GM21717 (cell line): ENCODE measurements around the gene LRCH3.
A peak's percentile ranks its signal among the peaks of the same experiment; 100 is the strongest.

Source experiments
- ATAC-seq: cut with Tn5 transposase; IDR thresholded peaks from one replicate; pipeline ENCODE4 v1.9.1; 2021; ENCODE audit warnings: mild to moderate bottlenecking, moderate library complexity; ENCODE audit not compliant: unreplicated experiment

Gene LRCH3

DNA sequence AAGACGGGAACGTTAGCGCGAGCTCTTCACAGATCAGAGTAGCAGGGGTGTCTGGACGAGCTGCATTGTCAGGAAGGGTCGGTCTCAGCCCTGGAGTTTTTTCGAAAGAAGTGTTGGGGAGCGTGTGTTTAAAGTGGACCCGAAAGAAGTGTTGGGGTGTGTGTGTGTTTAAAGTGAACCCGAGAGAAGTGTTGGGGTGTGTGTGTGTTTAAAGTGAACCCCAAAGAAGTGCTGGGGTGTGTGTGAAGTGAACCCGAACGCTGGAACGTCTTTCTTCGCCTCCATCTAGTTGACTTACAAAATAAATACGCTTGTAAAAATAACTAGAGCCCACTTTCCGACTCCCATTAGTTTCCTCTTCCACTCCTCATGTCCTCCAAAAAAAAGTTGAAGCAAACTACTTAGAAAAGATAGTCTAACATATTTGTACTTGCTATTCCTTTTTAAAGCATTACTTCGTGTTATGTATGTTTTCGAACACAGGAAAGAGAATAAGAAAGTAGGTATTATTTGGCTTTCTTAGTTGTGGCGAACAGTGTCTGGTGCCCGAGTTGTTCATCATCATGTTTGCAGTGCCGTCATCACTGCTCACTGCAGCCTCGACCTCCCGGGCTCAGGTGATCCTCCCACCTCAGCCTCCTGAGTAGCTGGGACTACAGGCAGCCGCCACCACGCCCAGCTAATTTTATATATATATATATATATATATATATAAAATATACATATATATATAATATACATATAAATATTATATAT is 1.0 kb downstream of the LRCH3 start:
- ATAC-seq: peak; percentile 24

DNA sequence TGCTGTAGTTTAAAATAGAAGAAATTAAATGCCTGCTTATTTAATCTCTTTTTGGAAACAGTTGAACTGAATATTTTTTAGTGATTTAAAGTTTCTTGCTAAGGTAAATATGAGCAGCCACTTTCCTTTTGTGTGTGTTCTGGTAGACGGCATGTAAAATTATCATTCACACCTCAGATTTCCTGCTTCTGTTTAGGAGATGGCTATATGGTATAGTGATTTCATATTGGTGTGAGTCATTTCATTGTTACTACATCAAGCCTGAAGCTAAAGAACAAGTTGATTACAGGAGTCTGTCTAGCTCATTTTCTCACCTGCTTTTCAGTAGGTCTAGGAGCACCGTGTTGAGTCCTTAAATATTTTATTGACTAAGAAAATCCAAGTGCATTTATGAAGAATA is 2.2 kb downstream of the LRCH3 start:
- no peak for ATAC-seq

DNA sequence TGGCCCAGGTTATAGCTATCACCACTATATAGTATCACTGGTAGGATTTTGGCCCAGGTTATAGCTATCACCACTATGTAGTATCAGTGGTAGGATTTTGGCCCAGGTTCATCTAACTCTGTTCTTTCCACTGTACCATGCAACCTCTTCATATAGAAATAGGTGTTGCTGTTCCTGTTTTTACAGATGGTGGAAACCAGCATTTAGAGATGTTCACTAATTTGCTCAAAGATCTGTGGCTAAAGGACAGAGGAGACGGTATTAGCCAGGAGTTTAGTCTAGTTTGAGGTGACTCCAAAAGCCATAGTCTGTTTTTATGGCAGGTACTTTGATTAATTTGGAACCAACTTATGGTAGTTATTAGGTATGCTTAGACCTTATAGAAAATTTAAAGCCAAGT is 3.1 kb downstream of the LRCH3 start:
- ATAC-seq: no peak

DNA sequence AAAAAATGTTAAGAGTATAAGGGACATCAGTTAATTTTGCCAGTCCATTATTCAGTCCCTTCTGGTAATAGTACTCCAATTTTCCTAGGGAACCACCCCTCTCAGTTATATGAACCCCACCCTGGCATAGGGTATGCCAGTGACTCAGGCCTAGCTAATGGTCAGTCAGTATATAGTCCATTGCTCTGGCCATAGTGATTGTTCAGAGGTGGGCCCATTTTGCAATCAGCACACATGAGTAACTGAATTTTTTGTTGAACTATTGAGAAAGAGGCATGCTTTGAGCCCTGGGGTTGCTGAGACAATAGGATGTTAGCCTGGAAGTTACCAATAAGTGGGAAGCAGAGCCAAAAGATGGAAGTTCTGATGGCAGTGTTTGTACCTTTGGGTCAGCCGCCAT is 4.1 kb downstream of the LRCH3 start:
- no peak for ATAC-seq

DNA sequence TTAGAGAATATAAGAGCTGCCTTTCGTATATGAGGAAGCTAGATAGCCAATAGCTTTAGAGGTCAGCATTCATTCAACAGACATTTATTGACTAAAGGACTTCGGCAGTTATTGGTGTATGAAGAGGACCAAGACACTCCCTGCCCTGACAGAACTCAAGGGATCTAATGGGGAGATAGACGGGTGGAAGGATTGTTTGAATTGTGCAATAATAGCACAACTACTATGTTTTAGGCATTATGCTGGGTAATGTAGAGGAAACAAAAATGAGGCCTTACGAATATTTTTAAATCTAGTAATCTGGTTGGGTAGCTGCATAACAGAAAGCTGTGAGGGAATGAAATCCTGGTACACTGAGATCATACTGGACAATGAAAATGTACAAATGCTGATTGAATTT is 5.0 kb downstream of the LRCH3 start:
- no peak for ATAC-seq

DNA sequence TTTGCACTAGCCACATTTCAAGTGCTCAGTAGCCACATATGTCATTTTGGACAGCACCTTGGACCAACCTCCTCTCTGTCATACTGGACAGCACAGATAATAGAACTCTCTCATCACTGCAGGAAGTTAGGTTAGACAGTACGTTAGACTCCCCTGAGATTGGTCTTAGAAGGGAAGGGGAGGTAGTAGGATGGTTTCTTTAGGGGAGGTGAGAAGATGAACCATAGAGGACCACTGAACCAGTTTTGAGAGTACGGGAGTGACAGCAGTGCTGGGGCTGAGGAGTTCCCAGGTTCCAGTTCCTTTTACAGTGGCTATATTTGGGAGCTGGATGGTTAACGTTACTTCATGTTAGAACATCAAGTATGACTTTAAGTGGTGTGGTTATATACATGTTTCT is 7.8 kb downstream of the LRCH3 start:
- ATAC-seq: no peak

DNA sequence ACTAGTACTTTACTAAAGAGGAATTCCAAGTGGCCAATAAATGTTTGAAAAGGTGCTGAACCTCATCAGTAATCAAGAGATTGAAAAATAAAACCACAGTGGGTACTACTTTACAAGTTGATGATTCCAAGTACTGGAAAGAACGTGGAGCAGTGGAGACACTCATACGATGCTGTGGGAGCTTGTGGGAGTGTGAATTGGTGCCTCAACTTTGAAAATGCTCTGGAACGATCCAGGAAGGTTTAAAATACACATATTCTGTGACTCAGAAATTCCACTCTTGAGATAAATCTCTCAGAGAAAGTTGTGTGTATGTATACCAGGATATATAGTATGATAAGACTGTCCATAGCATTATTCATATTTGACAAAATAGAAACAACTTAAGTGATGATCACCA is 9.3 kb downstream of the LRCH3 start:
- no peak for ATAC-seq

DNA sequence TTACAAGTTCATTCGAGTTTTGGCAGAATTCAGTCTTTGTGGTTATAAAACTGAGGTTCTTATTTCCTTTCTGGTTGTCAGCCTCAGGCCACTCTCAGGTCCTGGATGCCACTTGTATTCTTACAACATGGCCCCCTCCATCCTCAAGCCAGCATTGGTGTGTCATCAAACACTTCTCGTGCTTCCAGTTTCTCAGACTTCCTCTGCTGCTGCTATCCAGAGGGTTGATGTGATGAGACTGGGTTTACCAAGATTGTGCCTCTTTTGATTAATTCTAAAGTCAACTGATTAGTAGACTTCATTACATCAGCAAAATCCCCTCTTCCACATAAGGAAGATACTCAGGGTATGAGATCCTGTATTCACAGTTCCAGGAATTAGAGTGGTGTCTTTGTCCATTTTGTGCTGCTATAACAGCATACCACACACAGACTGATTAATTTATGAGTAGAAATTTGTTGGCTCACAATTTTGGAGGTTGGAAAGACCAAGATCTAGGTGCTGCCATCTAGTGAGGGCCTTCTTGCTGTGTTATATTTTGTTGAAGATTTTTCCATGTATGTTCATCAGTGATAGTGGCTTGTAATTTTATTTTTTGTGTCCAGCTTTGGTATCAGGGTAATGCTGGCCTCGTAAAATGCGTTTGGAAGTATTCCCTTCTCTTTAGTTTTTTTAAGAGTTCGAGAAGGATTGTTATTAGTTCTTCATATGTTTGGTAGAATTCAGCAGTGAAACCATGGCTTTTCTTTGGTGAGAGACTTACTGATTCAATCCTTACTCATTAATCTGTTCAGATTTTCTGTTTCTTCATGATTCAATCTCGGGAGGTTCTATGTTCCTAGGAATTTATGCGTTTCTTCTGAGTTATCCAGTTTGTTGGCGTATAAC is 11.1 kb downstream of the LRCH3 start:
- ATAC-seq: no peak

DNA sequence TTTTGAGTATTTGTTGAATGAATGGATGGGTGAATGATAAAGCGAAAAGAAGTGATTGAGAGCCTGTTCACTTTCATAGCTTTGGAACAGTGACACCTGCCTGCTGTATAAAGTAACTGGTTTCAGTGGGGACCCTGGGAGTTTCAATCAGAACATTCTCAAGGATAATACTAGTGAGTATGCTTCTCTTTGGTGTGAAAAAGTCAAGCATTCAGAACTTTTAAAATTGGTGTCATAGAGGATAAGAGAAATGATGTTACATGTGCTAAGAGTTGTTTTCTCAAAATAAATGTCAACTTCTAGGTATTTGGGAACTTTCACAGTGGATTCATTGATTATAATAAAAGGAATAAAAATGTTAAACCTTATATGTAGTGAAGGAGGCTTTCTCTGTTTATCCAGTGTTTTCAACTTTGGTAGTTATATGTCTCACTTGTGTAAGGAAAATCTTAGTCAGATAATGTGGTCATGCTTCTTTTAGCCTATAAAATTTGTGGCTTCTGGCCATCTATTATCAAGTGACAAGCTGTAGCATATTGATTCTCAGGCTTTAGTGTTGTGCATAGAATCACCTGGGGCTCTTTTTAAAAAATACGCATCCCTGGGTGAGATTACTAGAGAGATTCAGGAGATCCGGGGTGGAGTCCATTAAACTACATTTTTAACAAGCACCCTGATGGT is 11.9 kb downstream of the LRCH3 start:
- no peak for ATAC-seq

DNA sequence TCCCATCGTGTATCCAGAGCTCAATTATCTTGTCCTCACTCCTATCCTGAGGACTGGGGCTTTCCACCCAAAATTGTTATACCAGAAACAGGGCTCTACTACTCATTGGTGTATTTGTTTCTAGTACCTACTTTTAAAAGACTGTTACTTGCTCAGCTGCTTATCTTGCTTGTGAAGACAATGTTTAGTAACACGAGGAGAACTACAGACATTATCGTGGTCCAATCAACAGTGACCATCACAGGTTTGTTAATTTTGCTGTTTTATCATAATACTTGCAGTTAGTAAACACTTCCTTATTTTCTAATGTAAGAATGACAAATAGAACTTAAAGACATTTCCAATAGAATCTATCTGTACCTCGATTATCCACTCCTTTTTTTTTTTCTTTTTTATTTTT is 13.5 kb downstream of the LRCH3 start:
- no peak for ATAC-seq

DNA sequence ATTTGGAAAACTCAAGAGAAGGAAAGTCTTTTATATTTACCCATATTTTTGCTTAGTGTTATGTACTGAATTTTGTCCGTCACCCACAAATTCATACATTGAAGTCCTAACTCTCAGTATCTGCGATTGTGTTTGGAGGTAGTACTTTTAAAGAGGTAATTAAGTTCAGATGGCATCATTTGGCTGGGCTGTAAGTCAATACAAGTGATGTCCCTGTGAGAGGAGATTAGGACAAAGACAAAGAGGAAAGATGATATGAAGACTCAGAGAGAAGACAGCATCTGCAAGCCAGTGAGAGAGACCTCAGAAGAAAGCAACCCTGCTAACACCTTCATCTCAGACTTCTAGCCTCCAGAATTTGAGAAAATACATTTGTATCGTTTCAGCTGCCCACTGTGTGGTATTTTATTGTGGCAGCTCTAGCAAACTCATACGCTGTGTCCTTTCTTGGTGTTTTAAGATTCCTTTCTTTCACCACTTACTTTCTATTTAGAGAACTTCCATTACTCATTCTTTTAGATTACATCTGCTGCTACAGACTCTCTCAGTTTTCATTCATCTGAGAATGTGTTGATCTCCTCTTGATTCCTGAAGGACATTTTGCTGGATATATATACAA is 17.0 kb downstream of the LRCH3 start:
- no peak for ATAC-seq

DNA sequence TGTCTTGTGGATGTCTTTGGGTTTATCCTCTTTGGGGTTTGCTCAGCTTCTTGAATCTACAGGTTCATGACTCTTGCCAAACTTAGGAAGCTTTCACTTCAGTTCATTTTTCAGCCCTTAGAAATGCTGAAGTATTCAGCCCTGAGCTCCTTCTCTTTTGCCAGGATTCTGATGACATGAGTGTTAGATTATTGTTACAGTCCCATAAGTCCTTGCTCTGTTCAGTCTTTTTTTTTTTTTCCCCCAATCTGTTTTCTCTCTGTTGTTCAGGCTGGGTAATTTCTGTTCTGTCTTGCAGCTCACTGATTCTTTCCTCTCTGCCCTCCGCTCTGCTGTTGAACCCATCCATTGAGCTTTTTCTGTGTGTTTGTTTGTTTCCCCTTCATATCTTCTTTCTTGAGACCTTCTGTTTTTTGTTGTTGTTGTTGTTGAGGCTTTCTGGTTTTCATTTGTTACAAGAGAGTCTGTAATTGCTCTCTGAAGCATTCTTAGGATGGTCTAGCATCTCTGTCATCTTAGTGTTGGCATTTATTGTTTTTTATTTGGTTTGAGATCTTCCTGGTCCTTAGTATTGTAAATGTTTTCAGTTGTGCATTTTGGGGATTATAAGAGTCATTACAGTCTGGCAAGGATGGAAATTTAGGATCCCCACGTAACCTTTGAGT is 18.4 kb downstream of the LRCH3 start:
- ATAC-seq: no peak

DNA sequence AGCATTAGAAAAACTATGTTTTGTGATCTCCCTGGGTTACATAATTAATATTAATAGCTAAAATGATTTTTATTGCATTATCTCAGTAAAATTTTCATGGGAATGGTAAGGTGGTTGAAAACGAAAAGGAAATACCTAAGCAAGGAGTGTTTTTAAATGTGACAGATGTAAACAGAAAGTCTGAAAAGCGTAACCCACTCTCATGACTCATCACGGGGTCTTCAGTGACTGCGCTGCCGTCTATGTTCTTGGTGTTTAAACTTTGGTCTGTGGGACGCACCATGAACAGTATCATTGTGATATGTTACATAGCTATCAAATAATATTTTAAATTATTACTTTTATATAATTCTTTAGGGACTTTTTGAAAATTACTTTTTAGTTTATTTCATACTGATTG is 19.8 kb downstream of the LRCH3 start:
- no peak for ATAC-seq

DNA sequence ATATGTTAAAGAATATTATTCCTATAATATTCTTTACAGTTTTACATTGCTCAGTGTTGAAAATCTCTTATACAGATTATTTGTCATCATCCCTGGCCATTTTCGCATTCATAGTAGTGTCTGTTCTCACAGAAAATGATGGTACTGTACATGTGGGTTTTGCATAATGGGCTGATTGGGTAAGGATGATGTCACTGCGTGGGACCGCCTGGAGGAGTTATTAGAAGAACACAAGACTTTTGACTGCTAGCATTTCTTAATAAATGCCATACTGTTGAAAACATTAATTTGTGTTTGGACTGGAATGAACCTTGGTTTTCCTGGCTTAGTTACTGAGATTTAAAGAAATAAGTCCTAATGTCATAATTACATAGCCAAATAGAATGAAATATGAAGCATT is 20.3 kb downstream of the LRCH3 start:
- no peak for ATAC-seq

DNA sequence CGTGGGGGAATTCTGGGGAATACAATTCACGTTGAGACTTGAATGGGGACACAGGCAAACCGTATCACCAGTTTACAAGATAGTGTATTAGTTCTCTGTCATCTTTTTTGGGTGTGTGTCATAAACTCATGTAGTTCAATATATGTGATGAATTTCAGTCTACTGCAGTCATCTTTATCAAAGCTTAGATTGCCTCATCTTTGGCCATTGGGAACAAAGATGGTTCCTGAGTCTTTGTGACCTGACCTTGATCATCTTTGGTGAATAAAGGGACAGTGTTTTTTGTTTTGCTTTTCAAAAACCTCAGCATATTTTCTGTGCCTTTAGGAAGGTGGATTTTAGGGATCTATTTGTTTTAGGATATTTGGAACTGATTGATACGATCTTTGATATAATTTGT is 23.3 kb downstream of the LRCH3 start:
- no peak for ATAC-seq

DNA sequence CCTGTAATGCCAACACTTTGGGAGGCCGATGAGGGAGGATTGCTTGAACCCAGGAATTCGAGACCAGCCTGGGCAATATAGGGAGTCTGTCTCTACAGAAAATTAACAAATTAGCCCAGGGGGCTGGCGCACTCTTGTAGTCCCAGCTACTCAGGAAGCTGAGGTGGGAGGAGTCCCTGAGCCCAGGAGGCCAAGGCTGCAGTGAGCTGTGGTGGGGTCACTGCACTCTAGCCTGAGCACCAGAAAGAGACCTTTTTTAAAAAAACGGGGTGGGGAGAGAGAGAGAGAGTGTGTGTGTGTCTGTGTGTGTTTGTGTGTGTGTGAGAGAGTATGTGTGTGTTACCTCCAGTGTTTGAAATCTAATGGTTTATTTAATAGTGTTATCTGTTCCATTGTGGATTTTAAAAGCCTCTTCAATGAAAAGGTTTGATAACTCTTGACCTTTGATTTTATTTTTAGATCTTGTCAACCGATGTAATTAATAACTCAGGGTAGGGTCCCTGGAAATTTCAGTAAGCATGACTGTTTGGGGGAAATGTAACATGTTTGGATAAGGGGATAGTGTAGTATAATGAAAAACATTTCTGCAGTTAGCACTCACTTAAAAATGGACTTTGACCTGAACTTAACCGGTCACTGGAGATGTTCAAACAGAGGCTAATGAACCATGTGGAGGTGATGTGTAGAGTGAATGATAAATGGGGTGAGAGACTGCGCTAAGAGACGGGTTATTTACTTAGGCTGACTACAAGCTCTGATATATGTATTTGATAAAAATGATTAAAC is 29.7 kb downstream of the LRCH3 start:
- ATAC-seq: no peak

DNA sequence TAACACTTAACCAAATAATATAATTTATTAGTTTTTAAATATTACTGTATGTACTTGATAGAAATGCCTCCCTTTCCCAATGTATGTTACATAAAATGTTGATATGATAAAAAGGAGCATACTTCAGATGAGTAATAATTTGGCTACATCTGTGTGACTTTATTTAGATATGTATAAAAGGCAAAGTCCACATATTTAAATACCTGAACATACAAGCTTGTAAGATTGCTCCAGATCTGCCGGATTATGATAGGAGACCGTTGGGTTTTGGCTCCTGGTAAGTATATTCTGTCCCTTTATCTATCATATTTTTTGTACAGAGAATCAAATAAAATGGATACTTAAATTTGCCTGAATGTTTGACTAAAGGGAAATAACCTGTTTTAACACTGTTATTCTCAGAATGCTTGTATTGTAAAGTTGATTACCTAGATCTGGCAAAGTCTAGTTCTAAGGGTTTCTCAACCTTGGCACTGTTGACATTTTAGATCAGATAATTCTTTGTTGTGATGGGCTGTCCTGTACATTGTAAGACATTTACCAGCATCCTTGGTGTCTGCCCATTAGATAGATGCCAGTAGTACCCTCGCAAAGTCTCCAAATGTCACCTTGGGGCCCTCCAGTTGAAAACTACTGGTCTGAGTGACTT is 38.5 kb downstream of the LRCH3 start:
- ATAC-seq: no peak

DNA sequence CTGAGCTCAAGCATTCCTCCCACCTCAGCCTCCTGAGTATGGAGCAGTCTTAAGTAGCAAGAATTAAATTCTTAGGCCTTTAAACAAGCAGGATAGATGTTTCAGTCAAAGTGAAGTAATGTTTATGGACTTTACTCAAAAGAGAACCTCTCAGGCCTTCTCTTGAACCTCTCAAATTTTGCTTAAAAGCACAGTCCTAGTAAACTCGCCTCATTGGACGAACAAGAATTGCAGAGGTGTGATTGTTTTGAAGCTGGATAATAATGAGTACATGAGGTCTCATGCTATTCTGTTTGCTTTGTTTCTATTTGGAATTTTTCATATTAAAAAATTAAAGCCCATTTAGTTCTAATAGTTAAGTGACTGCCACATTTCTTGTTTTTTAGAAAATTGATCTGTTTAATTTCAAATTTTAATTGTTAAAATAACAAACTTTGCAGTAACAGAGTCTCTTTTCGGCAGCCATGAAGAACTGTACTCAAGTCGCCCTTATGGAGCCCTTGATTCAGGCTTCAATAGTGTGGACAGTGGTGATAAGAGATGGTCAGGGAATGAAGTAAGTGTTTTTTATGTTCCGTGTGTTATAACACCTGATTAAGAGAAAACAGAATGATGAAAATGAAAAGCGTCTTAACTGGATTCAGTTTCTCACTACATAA is 39.4 kb downstream of the LRCH3 start:
- ATAC-seq: no peak

DNA sequence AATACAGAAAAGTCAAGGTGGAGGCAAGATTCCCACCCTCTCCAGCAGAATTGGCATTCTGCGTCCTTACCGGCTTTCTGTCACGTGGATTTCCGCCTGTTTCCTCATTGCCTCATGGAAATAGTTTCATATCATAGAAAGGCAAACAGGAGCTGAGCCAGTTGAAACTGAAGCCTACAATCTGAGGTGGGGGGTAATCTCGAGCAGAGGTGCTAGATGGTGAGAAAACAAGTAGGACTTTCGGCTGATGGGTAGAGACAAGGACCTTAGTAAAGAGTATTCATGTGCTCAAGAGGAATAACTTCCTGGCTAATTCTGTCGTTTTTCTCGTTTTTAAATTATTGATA is 39.9 kb downstream of the LRCH3 start:
- no peak for ATAC-seq
